ENCODE measurements around the gene ITFG2. TPM values are rescaled to one million over a fixed set of nuclear protein-coding genes. Genes with fewer than 3 reads are reported as not detected.

Gene ITFG2
- total RNA-seq, 1 experiment from 2014 or later = 41.6 TPM

DNA sequence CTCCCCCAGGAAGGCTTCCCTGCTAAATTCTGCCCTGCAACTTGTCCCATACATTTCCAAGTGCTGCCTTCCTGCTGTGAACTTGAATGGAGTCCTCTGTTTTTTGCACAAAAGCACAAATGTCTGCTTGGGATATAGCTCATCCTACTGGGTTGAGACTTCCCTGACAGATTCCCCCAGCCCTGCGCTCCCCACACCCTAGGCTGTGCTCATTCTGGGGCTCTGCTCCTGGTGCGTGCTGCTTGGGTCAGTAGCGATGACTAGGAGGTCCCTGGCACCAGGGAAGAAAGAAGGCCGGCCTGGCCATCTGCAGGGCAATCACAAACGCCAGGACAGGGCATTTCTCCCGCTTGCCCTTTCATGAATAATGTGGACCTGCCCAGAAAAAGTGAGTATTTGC, 46.9 kb upstream of the ITFG2 start:
- Histone ChIP-seq H3K23ac (ENCODE audit: insufficient read length, low read depth, low read length) (no peak overlapping the region), H3K27ac (ENCODE audit: insufficient read length, low read depth, low read length) (no peak overlapping the region), H3K9ac (ENCODE audit: extremely low read depth, insufficient read length, low read length) (no peak overlapping the region), H3K79me2 (ENCODE audit: insufficient read depth, low read length) (no peaks in the 10 kb centered on the region), H4K5ac (ENCODE audit: insufficient read length, low read depth, low read length) (no peak overlapping the region), H4K91ac (ENCODE audit: insufficient read length, low read depth, low read length) (no peak overlapping the region), H3K27me3 (ENCODE audit: insufficient read depth, low read length) (no peaks in the 10 kb centered on the region), H2BK12ac (ENCODE audit: insufficient read length, low read depth, low read length) (no peak overlapping the region), H3K23me2 (ENCODE audit: insufficient read length, low read depth, low read length, poor library complexity, severe bottlenecking) (no peaks in the 10 kb centered on the region), H2BK15ac (ENCODE audit: low read depth, low read length) (no peak overlapping the region), H3K79me1 (ENCODE audit: insufficient read depth, low read depth, low read length, poor library complexity, severe bottlenecking) (no peaks in the 10 kb centered on the region), H3K9me3 (ENCODE audit: control insufficient read depth, low read depth, low read length) (no peaks in the 10 kb centered on the region), H3K4me1 (ENCODE audit: insufficient read depth, low read length) (peaks cover 4% of the 10 kb centered on the region; the same call in 1 of the 2 replicates), H2BK20ac (ENCODE audit: low read depth, low read length, poor library complexity, severe bottlenecking) (no peak overlapping the region), H3K4me2 (ENCODE audit: insufficient read depth, insufficient read length, low read length) (no peak overlapping the region), H2BK120ac (ENCODE audit: low read depth, low read length, poor library complexity, severe bottlenecking) (no peak overlapping the region), H3K4ac (ENCODE audit: low read depth, low read length) (no peak overlapping the region), H2AFZ (ENCODE audit: low read length) (no peak overlapping the region), H2BK5ac (ENCODE audit: insufficient read length, low read length) (no peak overlapping the region), H4K8ac (replicated peaks; ENCODE audit: insufficient read length, low read depth, low read length) (no peak overlapping the region), H3K18ac (ENCODE audit: insufficient read length, low read depth, low read length) (no peak overlapping the region), H4K20me1 (ENCODE audit: control insufficient read depth, insufficient read depth, insufficient read length) (no peaks in the 10 kb centered on the region), H2AK5ac (ENCODE audit: insufficient read length, low read length) (no peak overlapping the region), H3K56ac (ENCODE audit: insufficient read length, low read depth, low read length) (no peak overlapping the region), H3T11ph (ENCODE audit: low read length) (no peak overlapping the region), H3K14ac (ENCODE audit: insufficient read depth, low read length) (no peak overlapping the region)
- Mint-ChIP-seq H3K9me3 (peaks cover under 1 to 3% of the 10 kb centered on the region in 2 experiments; a peak in 2 of 5 replicates), H3K27me3 (ENCODE audit: low read depth) (peaks cover 9% of the 10 kb centered on the region), H3K36me3 (ENCODE audit: insufficient read depth in 1 of 3, low read depth in 3 of 3) (no peaks in the 10 kb centered on the region), H3K27ac (no peak overlapping the region), H3K4me1 (peaks cover 10 to 11% of the 10 kb centered on the region in 2 experiments), H3K4me3 (no peak overlapping the region)
- TF ChIP-seq CTCF (conservative IDR thresholded peaks at IDR 0.05) = no peak
- peak; percentile 28 for DNase-seq
- no CpG with 5 or more reads among the region's 6 CpGs for WGBS (ENCODE audit: extremely low coverage, insufficient read length, low lambda C conversion rate)
